Astrocyte of the spinal cord (primary cell): Measurements from ENCODE around the gene HDGFL3.

Experiments used
- DNase-seq: peaks from one replicate; pipeline ENCODE4 v3.0.0; 2011; ENCODE audit warnings: low read depth, low spot score
- H3K4me3 ChIP-seq: 2 replicates; pipeline ENCODE4 v1.5.1; 2011; ENCODE audit warnings: low read depth, mild to moderate bottlenecking, low read length, moderate library complexity
- CTCF ChIP-seq: IDR thresholded peaks from 2 replicates; pipeline ENCODE4 v1.5.1; 2012; ENCODE audit warnings: low read depth, mild to moderate bottlenecking, low read length, inconsistent platforms
- in situ Hi-C: cut with HindIII; loops from 2 replicates; pipeline ENCODE4 v1.10.0; 2017; ENCODE audit warnings: low sequenced_read_pairs

HDGFL3 gene

GRCh38 chr15:83207009-83207659 lies 489 bp downstream of the HDGFL3 start:
- DNase-seq = peak; percentile 40
- TF ChIP-seq CTCF = no peak
- in situ Hi-C loops = no loop called here
- peak overlapping the region; percentile 87 for H3K4me3 ChIP-seq

GRCh38 chr15:83206526-83207008 lies 1.1 kb downstream of the HDGFL3 start:
- peak; percentile 38 for DNase-seq
- no peak for TF ChIP-seq CTCF
- in situ Hi-C loops = no loop called here
- peak overlapping the region; percentile 87 for H3K4me3 ChIP-seq

DNA sequence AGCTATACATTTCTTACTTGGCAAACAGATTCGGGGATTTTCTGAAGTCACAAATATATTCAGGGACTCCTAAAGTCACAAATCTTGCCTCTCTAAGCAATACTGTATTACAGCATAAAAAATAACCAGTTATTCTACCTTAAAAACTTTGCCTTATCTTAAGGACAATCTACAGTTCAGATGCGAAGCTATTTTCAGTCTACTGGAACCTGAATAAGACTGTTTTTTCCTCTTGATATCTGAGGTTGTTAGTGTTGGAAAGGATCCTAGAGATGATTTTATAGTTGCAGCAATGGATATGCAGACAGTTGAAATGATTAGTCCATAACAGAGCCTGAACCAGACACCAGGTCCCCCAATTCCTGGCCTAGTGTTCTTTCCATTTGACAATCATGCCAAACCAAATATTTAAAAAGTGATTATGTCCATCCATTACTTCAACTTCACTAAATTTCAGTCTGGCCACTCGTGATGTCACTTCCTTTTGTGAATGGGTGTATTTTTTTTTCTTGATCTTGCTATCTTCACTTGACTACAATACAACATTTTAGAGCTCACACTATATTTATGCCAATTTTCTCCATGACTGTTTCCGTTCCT lies 1.8 kb downstream of the HDGFL3 start:
- DNase-seq = peak; percentile 93
- peak overlapping the region; percentile 87 for H3K4me3 ChIP-seq
- in situ Hi-C loops = no loop called here
- TF ChIP-seq CTCF = no peak

GRCh38 chr15:83204697-83205096 lies 2.9 kb downstream of the HDGFL3 start:
- TF ChIP-seq CTCF = no peak
- no peak for DNase-seq
- in situ Hi-C loops = no loop called here
- no peak overlapping the region for H3K4me3 ChIP-seq

GRCh38 chr15:83203543-83203942 lies 4.1 kb downstream of the HDGFL3 start:
- in situ Hi-C loops = no loop called here
- TF ChIP-seq CTCF = no peak
- no peak overlapping the region for H3K4me3 ChIP-seq
- no peak for DNase-seq

- DNase-seq = no peak
- in situ Hi-C loops = no loop called here
- TF ChIP-seq CTCF = no peak
- H3K4me3 ChIP-seq = no peak overlapping the region
These were observed 7.0 kb downstream of the HDGFL3 start for GRCh38 chr15:83200589-83200988.
